Pancreas (tissue), 10 donors: ENCODE data around the gene CCDC188. TPM values are rescaled to one million over a fixed set of nuclear protein-coding genes. Genes with fewer than 3 reads are reported as not detected.

ENCODE experiments used
- ATAC-seq, 4 donors: fragments of 200-7000 bp; cut with Tn5 transposase; one replicate each; pipeline versions ENCODE4 v1.8.0 to v1.9.1; 2020; ENCODE audit warnings: mild to moderate bottlenecking in 4 of 4, moderate library complexity in 4 of 4
- DNase-seq, 6 donors: peaks; one replicate each; pipeline ENCODE4 v3.0.0-alpha.2; 2020
- FAIRE-seq: peaks from 2 replicates; lab custom pipeline; 2012; peaks lifted over from hg19 to GRCh38; lab: Jason Lieb, UNC
- H3K27ac ChIP-seq, 4 donors: fragments of 200-600 bp; sonication (generic); 1 replicate in 3 of 4; 2 replicates in 1 of 4; pipeline versions ENCODE4 v1.5.0 to v1.8.0; 2020
- H3K27me3 ChIP-seq, 4 donors: fragments of 200-600 bp; one replicate each; pipeline ENCODE4 v1.8.0; 2021
- H3K36me3 ChIP-seq, 3 donors: fragments of 200-600 bp; sonication (generic) in 1 of 3; one replicate each; pipeline versions ENCODE4 v1.5.0 to v1.8.0; 2020 to 2021
- H3K4me1 ChIP-seq, 3 donors: fragments of 200-600 bp; one replicate each; pipeline ENCODE4 v1.8.0; 2021
- H3K4me3 ChIP-seq, 4 donors: fragments of 200-600 bp; sonication (generic) in 2 of 4; one replicate each; pipeline versions ENCODE4 v1.5.0 to v1.8.0; 2020 to 2021
- H3K9me3 ChIP-seq, 4 donors: fragments of 200-600 bp; one replicate each; pipeline ENCODE4 v1.8.0; 2021
- CTCF ChIP-seq, 4 donors: fragments of 200-600 bp; sonication (generic) in 3 of 4; IDR thresholded peaks; one replicate each; pipeline versions ENCODE4 v1.5.0 to v1.8.0; 2021; ENCODE audit warnings: antibody characterized with exemption in 4 of 4
- WGBS, 2 donors: extraction: QIAGEN DNeasy Blood & Tissue Kit; methylation state at CpG; one replicate each; pipeline ENCODE4 v1.1.7; 2013; 5-methylcytosine and 5-hydroxymethylcytosine counted together
- intact Hi-C, 3 donors: fragments of 100-400 bp; cut with DNase I; formaldehyde crosslinking; loops; one replicate each; pipeline versions ENCODE4 v1.11.1 to v1.14.2; 2022
- polyA plus RNA-seq, 2 donors: library from polyadenylated mRNA; stranded (reverse); fragments of 200-250 nt; gene quantifications; one replicate each; pipeline ENCODE4 v1.2.3, GENCODE V29; 2013
- total RNA-seq, 6 donors: library from RNA; stranded (reverse); fragmentation: NEBNext Ultra II Directional in 4 of 6; extraction: Animal tissue kit (Norgen Biotek cat#: 25700) in 4 of 6; gene quantifications; one replicate each; pipeline versions ENCODE4 v1.2.1 to v1.2.4, GENCODE V29; 2021 to 2023
- donor health status: healthy with polysubstance abuse.
- donor health status: DM: no; HTN: no; CAD: no; lungs with moderate emphysema.
- donor health status: DM: no; HTN: no; CAD: no.
- donor health status: control.
- donor health status: control.
- donor health status: Bipolar disorder and iron deficiency.
- donor health status: DM: yes; HTN: yes; CAD: no.
- donor health status: DM: no; HTN: no; CAD: no.
- donor health status: DM: no; HTN: no; CAD: no.
- donor health status: DM: yes; HTN: yes; CAD: no.

CCDC188 gene
- total and polyA plus RNA-seq, 8 donors: 0.31 to 7.1 (median 0.44) TPM; not detected in 1

DNA sequence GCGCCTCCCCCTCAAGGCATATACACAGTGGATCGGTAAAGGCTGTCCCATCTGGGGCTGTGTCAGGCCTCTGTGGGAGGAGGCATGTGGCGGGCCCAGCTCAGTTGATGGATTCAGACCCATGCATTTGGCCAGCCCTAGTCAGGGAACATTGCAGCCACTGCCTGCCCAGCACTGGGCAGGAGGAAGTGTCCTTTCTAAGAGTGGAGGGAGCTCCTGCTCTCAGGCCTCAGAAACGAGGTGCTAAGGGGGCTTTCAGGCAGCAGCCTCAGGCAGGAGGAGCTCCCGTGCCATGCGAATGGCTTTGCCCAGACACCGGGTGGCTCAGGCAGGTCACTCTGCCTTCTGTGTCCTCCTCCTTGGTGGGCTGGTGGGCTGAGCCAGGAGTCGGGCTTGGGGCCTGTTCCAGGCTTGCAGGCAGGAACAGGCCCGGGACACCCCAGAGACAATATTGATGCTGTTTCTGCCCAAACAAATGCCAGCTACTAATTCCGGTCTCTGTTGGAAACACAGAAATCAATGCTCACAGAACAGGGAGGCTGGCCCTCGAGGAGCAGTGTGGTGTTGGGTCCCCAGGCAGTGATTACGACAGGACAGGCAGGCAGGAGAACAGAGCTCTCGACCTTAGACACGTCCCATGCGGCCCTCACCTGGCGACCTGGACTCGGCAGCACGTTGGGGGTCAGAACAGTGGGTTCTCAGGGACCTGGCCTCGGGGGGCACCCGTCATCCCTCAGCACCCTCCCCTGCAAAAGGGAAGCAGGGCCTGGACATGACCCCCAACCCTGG is 42.3 kb upstream of the CCDC188 start:
- H3K4me3 ChIP-seq: no peak overlapping the region
- no peak for TF ChIP-seq CTCF (IDR thresholded peaks at IDR 0.05)
- no peaks in the 10 kb centered on the region for H3K4me1 ChIP-seq
- H3K27ac ChIP-seq: no peak overlapping the region
- no peak for ATAC-seq
- no peak for FAIRE-seq
- no peak for DNase-seq
- no peaks in the 10 kb centered on the region for H3K27me3 ChIP-seq
- no peaks in the 10 kb centered on the region for H3K9me3 ChIP-seq
- 80 to 84% methylated on average over 19 to 20 of the region's 20 CpGs for WGBS, 2 donors
- intact Hi-C loops: loop anchor here in 1 of 3 donors (10.0 kb wide), 1 partner anchor 62 kb away; no protein-coding TSS in a partner anchor
- H3K36me3 ChIP-seq: no peaks in the 10 kb centered on the region

GRCh38 chr22:20192293-20192971 is 41.6 kb upstream of the CCDC188 start:
- Histone ChIP-seq H3K27me3 (no peaks in the 10 kb centered on the region), H3K4me3 (no peak overlapping the region), H3K36me3 (no peaks in the 10 kb centered on the region), H3K27ac (no peak overlapping the region), H3K4me1 (no peaks in the 10 kb centered on the region), H3K9me3 (no peaks in the 10 kb centered on the region)
- FAIRE-seq (no peak), DNase-seq (no peak), ATAC-seq (no peak)
- no peak for TF ChIP-seq CTCF (IDR thresholded peaks at IDR 0.05)
- intact Hi-C loops: loop anchor here in 1 of 3 donors (10.0 kb wide), 1 partner anchor 62 kb away; no protein-coding TSS in a partner anchor
- 78 to 85% methylated on average over 10 of the region's 10 CpGs for WGBS, 2 donors

DNA sequence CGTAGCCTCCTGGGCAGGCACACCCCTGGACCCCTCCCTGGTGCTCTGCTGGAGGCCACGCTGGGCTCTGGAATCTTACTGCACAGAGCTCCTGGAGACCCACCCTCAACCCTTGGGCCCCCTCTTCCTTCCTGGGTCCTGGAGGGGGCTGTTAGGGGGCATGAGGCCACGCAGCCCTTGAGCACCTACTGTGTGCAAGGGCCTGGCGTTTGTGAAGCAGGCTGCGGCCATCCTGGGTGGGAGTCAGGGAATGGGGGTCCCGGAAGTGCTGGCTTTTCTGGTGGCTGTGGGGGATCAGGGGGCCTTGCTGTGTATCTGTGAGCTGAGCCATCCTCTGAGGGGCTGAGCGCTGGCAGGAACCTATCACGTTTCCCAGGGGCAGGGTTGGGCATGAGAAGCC is 40.9 kb upstream of the CCDC188 start:
- intact Hi-C loops: loop anchor here in 1 of 3 donors (10.0 kb wide), 1 partner anchor 63 kb away; no protein-coding TSS in a partner anchor
- FAIRE-seq: no peak
- ATAC-seq: no peak
- Histone ChIP-seq H3K27me3 (no peaks in the 10 kb centered on the region), H3K27ac (no peak overlapping the region), H3K4me3 (no peak overlapping the region), H3K9me3 (no peaks in the 10 kb centered on the region), H3K4me1 (no peaks in the 10 kb centered on the region), H3K36me3 (no peaks in the 10 kb centered on the region)
- TF ChIP-seq CTCF (IDR thresholded peaks at IDR 0.05): no peak
- 73 to 83% methylated on average over 7 to 8 of the region's 8 CpGs for WGBS, 2 donors
- no peak for DNase-seq

DNA sequence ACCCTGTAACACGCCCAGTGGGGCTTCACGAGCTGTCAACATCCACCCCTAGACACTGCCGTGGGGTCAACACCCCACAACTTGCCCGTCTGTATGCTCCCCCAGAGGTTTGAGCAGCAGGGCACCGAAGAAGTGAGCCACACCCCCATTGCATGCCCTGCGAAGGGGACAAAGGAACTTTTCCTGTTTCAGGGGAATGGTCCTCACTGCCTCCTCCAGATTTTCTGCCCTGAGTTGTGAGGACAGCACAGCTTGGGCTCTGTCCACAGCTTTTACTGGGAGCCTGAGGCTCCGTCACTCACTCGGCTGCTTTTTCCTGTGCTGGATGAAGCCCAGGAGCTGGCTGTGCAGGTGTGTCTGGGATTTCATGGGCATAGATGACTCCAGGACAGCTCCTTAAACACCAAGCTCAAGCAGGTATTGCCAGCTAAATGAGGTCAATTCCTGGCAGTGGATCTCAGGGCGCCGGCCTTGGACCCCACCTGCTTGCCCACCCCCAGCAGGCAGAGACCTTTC is 40.2 kb upstream of the CCDC188 start:
- H3K36me3 ChIP-seq: no peaks in the 10 kb centered on the region
- H3K9me3 ChIP-seq: no peaks in the 10 kb centered on the region
- intact Hi-C loops: loop anchor here in 1 of 3 donors (10.0 kb wide), 1 partner anchor 64 kb away; no protein-coding TSS in a partner anchor
- ATAC-seq (no peak), DNase-seq (no peak), FAIRE-seq (no peak)
- H3K27me3 ChIP-seq: no peaks in the 10 kb centered on the region
- TF ChIP-seq CTCF (IDR thresholded peaks at IDR 0.05): no peak
- no peak overlapping the region for H3K4me3 ChIP-seq
- no peaks in the 10 kb centered on the region for H3K4me1 ChIP-seq
- H3K27ac ChIP-seq: no peak overlapping the region
- 65 to 72% methylated on average over 10 of the region's 10 CpGs for WGBS, 2 donors
